IMR-90 (cell line): Measurements from ENCODE around the gene ZNF771. TPM values are rescaled to one million over a fixed set of nuclear protein-coding genes. Genes with fewer than 3 reads are reported as not detected.

ENCODE experiments used
- ATAC-seq: fragments of 200-7000 bp; cut with Tn5 transposase; 2 replicates; pipeline ENCODE4 v1.9.1; 2020; ENCODE audit warnings: low read depth, mild to moderate bottlenecking, moderate library complexity
- BruUV-seq: library from RNA; stranded (reverse); fragments of 400-500 nt; replicated peaks from 2 replicates; lab custom pipeline; 2021; lab: Mats Ljungman, UMichigan
- CTCF ChIA-PET: fragments of 300-600 bp; formaldehyde crosslinking; extraction: SDS; loops from one replicate; lab custom pipeline; 2021; ENCODE audit warnings: antibody characterized with exemption; lab: Yijun Ruan, JAX
- POLR2A ChIA-PET: fragments of 300-600 bp; sonication (Branson Sonifier 250); formaldehyde crosslinking; loops from one replicate; lab custom pipeline; 2022; ENCODE audit warnings: antibody characterized with exemption; ENCODE audit not compliant: unreplicated experiment; lab: Charles Lee
- DNase-seq: peaks from one replicate; pipeline ENCODE4 v3.0.0; 2013
- H2AFZ ChIP-seq: replicated peaks from 2 replicates; pipeline ENCODE3; 2013; ENCODE audit warnings: low read length, mild to moderate bottlenecking; ENCODE audit not compliant: poor library complexity
- H2AK5ac ChIP-seq: 2 replicates; pipeline ENCODE4 v1.6.1; 2013; ENCODE audit warnings: low read depth, low read length, inconsistent platforms
- H2AK9ac ChIP-seq: replicated peaks from 2 replicates; pipeline ENCODE3; 2013; ENCODE audit warnings: mild to moderate bottlenecking, low read depth, low read length, moderate library complexity; ENCODE audit not compliant: poor library complexity
- H2BK120ac ChIP-seq: 2 replicates; pipeline ENCODE4 v1.6.1; 2013; ENCODE audit warnings: low read depth, low read length, inconsistent platforms
- H2BK15ac ChIP-seq: 3 replicates; pipeline ENCODE4 v1.6.1; 2013; ENCODE audit warnings: low read depth, low read length, inconsistent platforms
- H2BK20ac ChIP-seq: 2 replicates; pipeline ENCODE4 v1.6.1; 2013; ENCODE audit warnings: low read depth, mild to moderate bottlenecking, inconsistent platforms, low read length, moderate library complexity
- H2BK5ac ChIP-seq: 2 replicates; pipeline ENCODE4 v1.6.1; 2013; ENCODE audit warnings: mild to moderate bottlenecking, low read depth, low read length, inconsistent platforms; ENCODE audit not compliant: poor library complexity, severe bottlenecking
- H3K14ac ChIP-seq: replicated peaks from 2 replicates; pipeline ENCODE4 v1.6.1; 2013; ENCODE audit warnings: low read depth, low read length, inconsistent platforms
- H3K18ac ChIP-seq: 2 replicates; pipeline ENCODE4 v1.6.1; 2013; ENCODE audit warnings: low read depth, low read length, control low read depth
- H3K23ac ChIP-seq: 2 replicates; pipeline ENCODE4 v1.6.1; 2013; ENCODE audit warnings: low read depth, low read length, inconsistent platforms
- H3K27ac ChIP-seq: 2 replicates; pipeline ENCODE4 v1.5.1; 2013; ENCODE audit warnings: mild to moderate bottlenecking, control low read depth, low read length; ENCODE audit not compliant: insufficient read depth
- H3K27me3 ChIP-seq: 2 replicates; pipeline ENCODE4 v1.6.1; 2013; ENCODE audit warnings: low read length; ENCODE audit not compliant: control insufficient read depth, insufficient read depth
- H3K36me3 ChIP-seq: 2 replicates; pipeline ENCODE4 v1.6.1; 2013; ENCODE audit warnings: low read length, mixed read lengths; ENCODE audit not compliant: control insufficient read depth, insufficient read depth
- H3K4ac ChIP-seq: 2 replicates; pipeline ENCODE4 v1.6.1; 2013; ENCODE audit warnings: low read depth, low read length, inconsistent platforms
- H3K4me1 ChIP-seq: 2 replicates; pipeline ENCODE4 v1.6.1; 2013; ENCODE audit warnings: low read length, mixed read lengths; ENCODE audit not compliant: control insufficient read depth, insufficient read depth
- H3K4me2 ChIP-seq: 2 replicates; pipeline ENCODE4 v1.6.1; 2013; ENCODE audit warnings: low read depth, mild to moderate bottlenecking, control low read depth, low read length, moderate library complexity
- H3K4me3 ChIP-seq: 2 replicates; pipeline ENCODE4 v1.5.1; 2013; ENCODE audit warnings: low read depth, mild to moderate bottlenecking, control low read depth, low read length, moderate library complexity; ENCODE audit not compliant: insufficient read depth
- H3K56ac ChIP-seq: 2 replicates; pipeline ENCODE4 v1.6.1; 2013; ENCODE audit warnings: low read length, inconsistent platforms; ENCODE audit not compliant: insufficient read depth; ENCODE audit errors: extremely low read depth
- H3K79me1 ChIP-seq, 2 experiments: 2 replicates each; pipeline ENCODE4 v1.6.1; 2013; ENCODE audit warnings: low read length in 2 of 2, inconsistent platforms in 1 of 2, low read depth in 1 of 2
- H3K9ac ChIP-seq: 2 replicates; pipeline ENCODE4 v1.6.1; 2013; ENCODE audit warnings: low read depth, low read length, control low read depth
- H3K9me1 ChIP-seq: 2 replicates; pipeline ENCODE4 v1.6.1; 2013; ENCODE audit warnings: low read length, inconsistent platforms; ENCODE audit not compliant: insufficient read depth
- H3K9me3 ChIP-seq: 2 replicates; pipeline ENCODE4 v1.6.1; 2013; ENCODE audit warnings: low read length; ENCODE audit not compliant: control insufficient read depth, insufficient read depth
- H4K20me1 ChIP-seq: 2 replicates; pipeline ENCODE4 v1.6.1; 2013; ENCODE audit warnings: low read length, inconsistent platforms; ENCODE audit not compliant: insufficient read depth
- H4K5ac ChIP-seq: 2 replicates; pipeline ENCODE4 v1.6.1; 2013; ENCODE audit warnings: mild to moderate bottlenecking, low read depth, low read length, control low read depth
- H4K8ac ChIP-seq, 2 experiments: 2 replicates each; pipeline ENCODE4 v1.6.1; 2013; ENCODE audit warnings: low read depth in 2 of 2, low read length in 2 of 2, control low read depth in 1 of 2, inconsistent platforms in 1 of 2
- H4K91ac ChIP-seq: 2 replicates; pipeline ENCODE4 v1.6.1; 2013; ENCODE audit warnings: low read depth, low read length, inconsistent platforms; ENCODE audit not compliant: insufficient read depth
- MAZ ChIP-seq: IDR thresholded peaks from 2 replicates; pipeline ENCODE4 v1.6.1; 2012; ENCODE audit warnings: low read depth, mild to moderate bottlenecking, low read length, improper control_type of control experiment, moderate library complexity, borderline replicate concordance
- MXI1 ChIP-seq: IDR thresholded peaks from 2 replicates; pipeline ENCODE4 v1.6.1; 2012; ENCODE audit warnings: low read depth, mild to moderate bottlenecking, low read length, moderate library complexity, borderline replicate concordance
- RFX5 ChIP-seq: IDR thresholded peaks from 2 replicates; pipeline ENCODE4 v1.8.0; 2012; ENCODE audit warnings: low read depth, mild to moderate bottlenecking, low read length, moderate library complexity
- WGBS, 2 experiments: methylation state at CpG; one replicate each; pipeline versions ENCODE4 v1.1.5 to v1.1.7; 2013; ENCODE audit warnings: missing lambda C conversion rate in 2 of 2; ENCODE audit not compliant: insufficient read length in 1 of 2; ENCODE audit errors: extremely low coverage in 2 of 2; 5-methylcytosine and 5-hydroxymethylcytosine counted together
- dilution Hi-C: fragments of 300-500 bp; cut with HindIII; formaldehyde crosslinking; loops from one replicate; pipeline ENCODE4 v1.14.3; 2018; ENCODE audit warnings: low sequenced_read_pairs; ENCODE audit not compliant: unreplicated experiment
- in situ Hi-C: fragments of 300-500 bp; cut with MboI; formaldehyde crosslinking; loops from 3 replicates; pipeline ENCODE4 v1.14.3; 2019; ENCODE audit warnings: low sequenced_read_pairs, inconsistent platforms, mixed read lengths
- intact Hi-C: fragments of 100-400 bp; cut with micrococcal nuclease; formaldehyde crosslinking; loops from 2 replicates; pipeline ENCODE4 v1.10.0; 2022
- polyA plus RNA-seq, 3 experiments: library from polyadenylated mRNA; depleted of rRNA; stranded (reverse); fragments of >200 nt; gene quantifications; 2 replicates each; pipeline ENCODE4 v1.2.3, GENCODE V29; 2012; ENCODE audit warnings: low replicate concordance in 1 of 3
- total RNA-seq: library from RNA; depleted of rRNA; stranded (reverse); fragments of >200 nt; gene quantifications from 2 replicates; pipeline ENCODE4 v1.2.3, GENCODE V29; 2012

ZNF771 gene
- total and polyA plus RNA-seq, 2 of the 4 experiments (the other 2 are of a cell fraction): 5.2 to 10.9 TPM

GRCh38 chr16:30369091-30369937 lies 38.1 kb upstream of the ZNF771 start:
- WGBS, 2 experiments: 1% methylated on average over 22 of the region's 45 CpGs; no CpG with 5 or more reads in 1 of the 2 experiments
- Histone ChIP-seq H4K5ac (no peak overlapping the region), H3K9me1 (peaks cover 17% of the 10 kb centered on the region), H3K27ac (peak overlapping the region; percentile 82), H2AFZ (peak overlapping the region; percentile 64), H3K23ac (peak overlapping the region; percentile 87), H2BK120ac (no peak overlapping the region), H3K4ac (peak overlapping the region; percentile 79), H3K18ac (no peak overlapping the region), H3K36me3 (peaks cover 14% of the 10 kb centered on the region; the same call in 1 of the 2 replicates), H2AK9ac (peak overlapping the region; percentile 99), H3K9ac (peak overlapping the region; percentile 90), H3K4me2 (peak overlapping the region; percentile 99), H4K20me1 (peaks cover 46% of the 10 kb centered on the region), H4K91ac (peak overlapping the region; percentile 2; the same call in 1 of the 2 replicates), H2BK5ac (peak overlapping the region; percentile 66), H2BK15ac (no peak overlapping the region), H2AK5ac (peak overlapping the region; percentile 90), H3K4me1 (peaks cover 3% of the 10 kb centered on the region; the same call in 1 of the 2 replicates), H3K27me3 (no peaks in the 10 kb centered on the region), H2BK20ac (no peak overlapping the region), H4K8ac (no peak overlapping the region), H3K79me1 (peaks cover 4 to 58% of the 10 kb centered on the region in 2 experiments; a peak in 3 of 4 replicates), H3K14ac (peak overlapping the region; percentile 96), H3K56ac (peak overlapping the region; percentile 45), H3K9me3 (no peaks in the 10 kb centered on the region), H3K4me3 (peak overlapping the region; percentile 86)
- ATAC-seq: no peak
- no peak for TF ChIP-seq RFX5
- TF ChIP-seq MAZ: no peak
- TF ChIP-seq MXI1: peak; percentile 40; the same call in 1 of the 2 replicates
- dilution Hi-C loops: no loop called here
- intact Hi-C loops: loop anchor here (2.0 kb wide), 1 partner anchor 277 kb away; no protein-coding TSS in a partner anchor
- CTCF ChIA-PET: interaction anchor here (1.0 kb wide), 1 partner anchor 26 kb away, joined by 3 read pairs; the partner anchor contains the start of gene ZNF48
- no peak for DNase-seq
- in situ Hi-C loops: no loop called here
- BruUV-seq: no TSS peak
- POLR2A ChIA-PET: no interaction called here
